Peyer's patch (tissue), 4 donors: ENCODE data around the gene VASN.

ENCODE experiments used
- POLR2A ChIP-seq, 2 donors: fragments of 450-650 bp; IDR thresholded peaks; one replicate each; pipeline ENCODE4 v1.5.1; 2017; ENCODE audit warnings: antibody characterized with exemption in 2 of 2, mild to moderate bottlenecking in 2 of 2, moderate library complexity in 2 of 2
- TF ChIP-seq, protein P1 (sequence below), 6 experiments: fragments of 450-650 bp in 4 of 6; fragments of 200-600 bp in 2 of 6; sonication (generic) in 1 of 6; IDR thresholded peaks; one replicate each; pipeline ENCODE4 v1.5.1; 2017 to 2019; ENCODE audit warnings: antibody characterized with exemption in 6 of 6, mild to moderate bottlenecking in 3 of 6, moderate library complexity in 1 of 6

GRCh38 chr16:4340443-4340842, 31.2 kb upstream of the VASN start:
- TF ChIP-seq, protein P1, sequence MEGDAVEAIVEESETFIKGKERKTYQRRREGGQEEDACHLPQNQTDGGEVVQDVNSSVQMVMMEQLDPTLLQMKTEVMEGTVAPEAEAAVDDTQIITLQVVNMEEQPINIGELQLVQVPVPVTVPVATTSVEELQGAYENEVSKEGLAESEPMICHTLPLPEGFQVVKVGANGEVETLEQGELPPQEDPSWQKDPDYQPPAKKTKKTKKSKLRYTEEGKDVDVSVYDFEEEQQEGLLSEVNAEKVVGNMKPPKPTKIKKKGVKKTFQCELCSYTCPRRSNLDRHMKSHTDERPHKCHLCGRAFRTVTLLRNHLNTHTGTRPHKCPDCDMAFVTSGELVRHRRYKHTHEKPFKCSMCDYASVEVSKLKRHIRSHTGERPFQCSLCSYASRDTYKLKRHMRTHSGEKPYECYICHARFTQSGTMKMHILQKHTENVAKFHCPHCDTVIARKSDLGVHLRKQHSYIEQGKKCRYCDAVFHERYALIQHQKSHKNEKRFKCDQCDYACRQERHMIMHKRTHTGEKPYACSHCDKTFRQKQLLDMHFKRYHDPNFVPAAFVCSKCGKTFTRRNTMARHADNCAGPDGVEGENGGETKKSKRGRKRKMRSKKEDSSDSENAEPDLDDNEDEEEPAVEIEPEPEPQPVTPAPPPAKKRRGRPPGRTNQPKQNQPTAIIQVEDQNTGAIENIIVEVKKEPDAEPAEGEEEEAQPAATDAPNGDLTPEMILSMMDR (IDR thresholded peaks at IDR 0.05): no peak
- TF ChIP-seq POLR2A (IDR thresholded peaks at IDR 0.05): no peak
